HL-60 (cell line): ENCODE results near the gene IFNE.

Source experiments
- DNase-seq, 2 experiments: peaks; one replicate each; pipeline ENCODE4 v3.0.0-alpha.2; 2010 to 2020; ENCODE audit warnings: low read depth in 1 of 2, low spot score in 1 of 2
- H3K27ac ChIP-seq: fragments of 250-450 bp; sonication (Bioruptor Pico); replicated peaks from 2 replicates; pipeline ENCODE4 v1.5.1; 2020; ENCODE audit warnings: mild to moderate bottlenecking, moderate library complexity
- H3K27me3 ChIP-seq: fragments of 250-450 bp; sonication (Bioruptor Pico); 2 replicates; pipeline ENCODE4 v1.5.1; 2021; ENCODE audit warnings: mild to moderate bottlenecking, moderate library complexity; ENCODE audit not compliant: insufficient read depth, poor library complexity, severe bottlenecking
- H3K4me3 ChIP-seq: replicated peaks from 2 replicates; pipeline ENCODE4 v1.5.1; 2011; ENCODE audit warnings: mild to moderate bottlenecking, control low read depth, low read length; ENCODE audit not compliant: insufficient read depth
- CTCF ChIP-seq: IDR thresholded peaks from one replicate; pipeline ENCODE4 v1.5.1; 2011; ENCODE audit warnings: low read length, control low read depth, inconsistent platforms; ENCODE audit not compliant: insufficient read depth
- GABPA ChIP-seq: IDR thresholded peaks from 2 replicates; pipeline ENCODE4 v1.6.1; 2012; ENCODE audit warnings: low read depth
- POLR2AphosphoS5 ChIP-seq: IDR thresholded peaks from 2 replicates; pipeline ENCODE4 v1.6.1; 2012; ENCODE audit warnings: low read depth
- REST ChIP-seq: IDR thresholded peaks from 2 replicates; pipeline ENCODE4 v1.6.1; 2012; ENCODE audit warnings: low read depth; ENCODE audit not compliant: insufficient replicate concordance
- SPI1 ChIP-seq: IDR thresholded peaks from 2 replicates; pipeline ENCODE4 v1.6.1; 2012; ENCODE audit warnings: low read depth, mild to moderate bottlenecking, borderline replicate concordance

The IFNE gene

GRCh38 chr9:21465859-21466518 lies 16.1 kb downstream of the IFNE start:
- Histone ChIP-seq H3K27me3 (no peaks in the 10 kb centered on the region), H3K27ac (no peak overlapping the region), H3K4me3 (no peak overlapping the region)
- peak in 1 of 2 experiments; percentile 16 for DNase-seq
- peak; percentile 6 for TF ChIP-seq CTCF
- TF ChIP-seq POLR2AphosphoS5, result no peak
- no peak for TF ChIP-seq REST
- TF ChIP-seq SPI1, result no peak
- no peak for TF ChIP-seq GABPA

- Histone ChIP-seq H3K27me3 (no peaks in the 10 kb centered on the region), H3K27ac (no peak overlapping the region), H3K4me3 (no peak overlapping the region)
- TF ChIP-seq GABPA (no peak), REST (no peak), CTCF (no peak), POLR2AphosphoS5 (no peak), SPI1 (no peak)
- DNase-seq, result no peak
Observed at GRCh38 chr9:21465138-21465537, 17.0 kb downstream of the IFNE start.

- Histone ChIP-seq H3K27ac (no peak overlapping the region), H3K4me3 (no peak overlapping the region), H3K27me3 (no peaks in the 10 kb centered on the region)
- no peak for TF ChIP-seq POLR2AphosphoS5
- no peak for TF ChIP-seq CTCF
- TF ChIP-seq REST, result no peak
- no peak for TF ChIP-seq SPI1
- TF ChIP-seq GABPA, result no peak
- DNase-seq, result no peak
Observed at GRCh38 chr9:21461377-21461776, 20.7 kb downstream of the IFNE start.
